GM21717 (cell line): Measurements from ENCODE around the gene SDSL.

Experiments used
- ATAC-seq: cut with Tn5 transposase; IDR thresholded peaks from one replicate; pipeline ENCODE4 v1.9.1; 2021; ENCODE audit warnings: mild to moderate bottlenecking, moderate library complexity; ENCODE audit not compliant: unreplicated experiment

The SDSL gene

GRCh38 chr12:113418213-113418879 lies 3.8 kb upstream of the SDSL start:
- no peak for ATAC-seq

- ATAC-seq, result no peak
Observed at GRCh38 chr12:113420996-113421595, 1.1 kb upstream of the SDSL start.

- ATAC-seq, result no peak
Observed at GRCh38 chr12:113422886-113423669, 898 bp downstream of the SDSL start.

GRCh38 chr12:113424456-113424855 lies 2.3 kb downstream of the SDSL start:
- ATAC-seq, result no peak

- no peak for ATAC-seq
Observed at GRCh38 chr12:113424915-113425823, 3.0 kb downstream of the SDSL start.

GRCh38 chr12:113425960-113426453 lies 3.8 kb downstream of the SDSL start:
- no peak for ATAC-seq

- no peak for ATAC-seq
Observed at GRCh38 chr12:113427882-113428281, 5.7 kb downstream of the SDSL start.

GRCh38 chr12:113428482-113428881 lies 6.3 kb downstream of the SDSL start:
- no peak for ATAC-seq

GRCh38 chr12:113432986-113433385 lies 10.8 kb downstream of the SDSL start:
- no peak for ATAC-seq

- no peak for ATAC-seq
Observed at GRCh38 chr12:113435367-113435766, 13.2 kb downstream of the SDSL start.

- ATAC-seq, result no peak
Observed at GRCh38 chr12:113436586-113436985, 14.4 kb downstream of the SDSL start.

GRCh38 chr12:113436993-113437728 lies 15.0 kb downstream of the SDSL start:
- ATAC-seq, result no peak

GRCh38 chr12:113437729-113438100 lies 15.5 kb downstream of the SDSL start:
- ATAC-seq, result no peak

- ATAC-seq, result no peak
Observed at GRCh38 chr12:113438523-113439300, 16.5 kb downstream of the SDSL start.

- ATAC-seq, result no peak
Observed at GRCh38 chr12:113439301-113439597, 17.1 kb downstream of the SDSL start.

GRCh38 chr12:113439606-113440030 lies 17.4 kb downstream of the SDSL start:
- no peak for ATAC-seq

- ATAC-seq, result no peak
Observed at GRCh38 chr12:113440336-113440735, 18.2 kb downstream of the SDSL start.

GRCh38 chr12:113440947-113441782 lies 19.0 kb downstream of the SDSL start:
- ATAC-seq, result no peak
